Ovary (tissue), 3 donors: ENCODE data around the gene SNX24.

Source experiments
- EP300 ChIP-seq: sonication (generic); formaldehyde crosslinking; IDR thresholded peaks from one replicate; pipeline ENCODE4 v1.6.1; 2017; ENCODE audit warnings: antibody characterized with exemption
- POLR2A ChIP-seq: fragments of 450-650 bp; IDR thresholded peaks from one replicate; pipeline ENCODE4 v1.6.1; 2017; ENCODE audit warnings: antibody characterized with exemption, mild to moderate bottlenecking, moderate library complexity
- TF ChIP-seq, protein P1 (sequence below), 3 donors: fragments of 450-650 bp in 2 of 3; fragments of 200-600 bp in 1 of 3; IDR thresholded peaks; one replicate each; pipeline versions ENCODE4 v1.5.1 to v1.8.0; 2016 to 2022; ENCODE audit warnings: antibody characterized with exemption in 3 of 3, mild to moderate bottlenecking in 1 of 3
- donor health status: DM: no; HTN: no; CAD: no.

DNA sequence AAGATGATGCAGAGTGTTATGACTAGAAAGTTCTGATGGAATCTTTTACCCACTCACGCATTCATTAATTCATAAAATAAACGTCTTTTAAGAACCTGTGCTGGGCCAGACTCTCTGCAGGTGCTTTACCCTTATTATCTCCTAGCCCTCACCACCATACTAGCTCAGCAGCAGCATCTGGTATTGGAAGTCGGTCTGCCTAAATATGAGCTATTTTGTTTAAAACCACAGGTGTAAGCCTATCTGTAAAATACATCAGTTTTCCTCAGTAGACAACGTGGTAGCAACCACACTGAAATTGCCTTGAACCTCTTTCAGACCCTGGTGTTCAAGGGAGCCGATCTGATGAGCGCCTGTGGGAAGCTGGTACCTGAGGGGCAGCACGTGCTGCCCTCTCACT lies 121.7 kb downstream of the SNX24 start:
- TF ChIP-seq, protein P1, sequence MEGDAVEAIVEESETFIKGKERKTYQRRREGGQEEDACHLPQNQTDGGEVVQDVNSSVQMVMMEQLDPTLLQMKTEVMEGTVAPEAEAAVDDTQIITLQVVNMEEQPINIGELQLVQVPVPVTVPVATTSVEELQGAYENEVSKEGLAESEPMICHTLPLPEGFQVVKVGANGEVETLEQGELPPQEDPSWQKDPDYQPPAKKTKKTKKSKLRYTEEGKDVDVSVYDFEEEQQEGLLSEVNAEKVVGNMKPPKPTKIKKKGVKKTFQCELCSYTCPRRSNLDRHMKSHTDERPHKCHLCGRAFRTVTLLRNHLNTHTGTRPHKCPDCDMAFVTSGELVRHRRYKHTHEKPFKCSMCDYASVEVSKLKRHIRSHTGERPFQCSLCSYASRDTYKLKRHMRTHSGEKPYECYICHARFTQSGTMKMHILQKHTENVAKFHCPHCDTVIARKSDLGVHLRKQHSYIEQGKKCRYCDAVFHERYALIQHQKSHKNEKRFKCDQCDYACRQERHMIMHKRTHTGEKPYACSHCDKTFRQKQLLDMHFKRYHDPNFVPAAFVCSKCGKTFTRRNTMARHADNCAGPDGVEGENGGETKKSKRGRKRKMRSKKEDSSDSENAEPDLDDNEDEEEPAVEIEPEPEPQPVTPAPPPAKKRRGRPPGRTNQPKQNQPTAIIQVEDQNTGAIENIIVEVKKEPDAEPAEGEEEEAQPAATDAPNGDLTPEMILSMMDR (IDR thresholded peaks at IDR 0.05) = no peak
- TF ChIP-seq POLR2A (no peak), EP300 (no peak)
